ENCODE measurements around the gene CCR5AS.

CCR5AS gene

GRCh38 chr3:46414739-46415138, 7.9 kb upstream of the CCR5AS start:
- Histone ChIP-seq H3K4me1 (ENCODE audit: insufficient read depth, low read length) (peaks cover 4% of the 10 kb centered on the region; the same call in 1 of the 2 replicates), H2BK20ac (ENCODE audit: low read depth, low read length, poor library complexity, severe bottlenecking) (no peak overlapping the region), H3K4me2 (ENCODE audit: insufficient read depth, insufficient read length, low read length) (no peak overlapping the region), H3K56ac (ENCODE audit: insufficient read length, low read depth, low read length) (no peak overlapping the region), H3K27me3 (ENCODE audit: insufficient read depth, low read length) (no peaks in the 10 kb centered on the region), H2AFZ (ENCODE audit: low read length) (no peak overlapping the region), H3K4ac (ENCODE audit: low read depth, low read length) (no peak overlapping the region), H3K18ac (ENCODE audit: insufficient read length, low read depth, low read length) (no peak overlapping the region), H4K5ac (ENCODE audit: insufficient read length, low read depth, low read length) (no peak overlapping the region), H2BK120ac (ENCODE audit: low read depth, low read length, poor library complexity, severe bottlenecking) (no peak overlapping the region), H4K8ac (replicated peaks; ENCODE audit: insufficient read length, low read depth, low read length) (no peak overlapping the region), H2BK12ac (ENCODE audit: insufficient read length, low read depth, low read length) (no peak overlapping the region), H2BK15ac (ENCODE audit: low read depth, low read length) (no peak overlapping the region), H2AK5ac (ENCODE audit: insufficient read length, low read length) (no peak overlapping the region), H3K79me1 (ENCODE audit: insufficient read depth, low read depth, low read length, poor library complexity, severe bottlenecking) (no peaks in the 10 kb centered on the region), H3K23me2 (ENCODE audit: insufficient read length, low read depth, low read length, poor library complexity, severe bottlenecking) (no peaks in the 10 kb centered on the region), H3K23ac (ENCODE audit: insufficient read length, low read depth, low read length) (no peak overlapping the region), H3T11ph (ENCODE audit: low read length) (no peak overlapping the region), H3K14ac (ENCODE audit: insufficient read depth, low read length) (no peak overlapping the region), H3K79me2 (ENCODE audit: insufficient read depth, low read length) (no peaks in the 10 kb centered on the region), H2BK5ac (ENCODE audit: insufficient read length, low read length) (no peak overlapping the region), H3K9ac (ENCODE audit: extremely low read depth, insufficient read length, low read length) (no peak overlapping the region), H3K9me3 (ENCODE audit: control insufficient read depth, low read depth, low read length) (no peaks in the 10 kb centered on the region), H4K20me1 (ENCODE audit: control insufficient read depth, insufficient read depth, insufficient read length) (no peaks in the 10 kb centered on the region), H4K91ac (ENCODE audit: insufficient read length, low read depth, low read length) (no peak overlapping the region), H3K27ac (ENCODE audit: insufficient read length, low read depth, low read length) (no peak overlapping the region)
- Mint-ChIP-seq H3K4me1 (peaks cover 23% of the 10 kb centered on the region in 2 experiments), H3K27ac (no peak overlapping the region), H3K36me3 (ENCODE audit: insufficient read depth in 1 of 3, low read depth in 3 of 3) (no peaks in the 10 kb centered on the region), H3K4me3 (no peak overlapping the region), H3K9me3 (no peaks in the 10 kb centered on the region; a peak in 1 of 5 replicates), H3K27me3 (ENCODE audit: low read depth) (no peaks in the 10 kb centered on the region; the same call in 1 of the 2 replicates)
- TF ChIP-seq CTCF (conservative IDR thresholded peaks at IDR 0.05), result no peak
- no peak for DNase-seq
- WGBS (ENCODE audit: extremely low coverage, insufficient read length, low lambda C conversion rate), result no CpG with 5 or more reads among the region's 4 CpGs
